ENCODE results near the gene FADS2.

GRCh38 chr11:61905801-61906521 lies 77.9 kb downstream of the FADS2 start:
- TF ChIP-seq CTCF (conservative IDR thresholded peaks at IDR 0.05 in 1 of 2, IDR thresholded peaks at IDR 0.05 in 1 of 2; ENCODE audit: extremely low read depth in 1 of 2, insufficient read depth in 1 of 2, low read depth in 1 of 2, low read length in 2 of 2) (no peak), EZH2 (IDR thresholded peaks at IDR 0.05; ENCODE audit: borderline replicate concordance, low read length) (no peak)
